Heart left ventricle (tissue), 16 donors: ENCODE results near the gene NXPH4. TPM values are rescaled to one million over a fixed set of nuclear protein-coding genes. Genes with fewer than 3 reads are reported as not detected.

Experiments used
- ATAC-seq, 4 donors: fragments of 200-7000 bp; cut with Tn5 transposase; one replicate each; pipeline ENCODE4 v1.9.1; 2020 to 2022; ENCODE audit warnings: moderate library complexity in 4 of 4, mild to moderate bottlenecking in 3 of 4, moderate number of reproducible peaks in 1 of 4
- DNase-seq, 5 donors: peaks; one replicate each; pipeline ENCODE4 v3.0.0-alpha.2; 2020
- H3K27ac ChIP-seq, 12 donors: fragments of 200-600 bp; sonication (generic) in 4 of 12; one replicate each; pipeline versions ENCODE4 v1.5.0 to v1.8.0; 2016 to 2022; ENCODE audit warnings: mild to moderate bottlenecking in 2 of 12
- H3K27me3 ChIP-seq, 9 donors: fragments of 200-600 bp; sonication (generic) in 2 of 9; one replicate each; pipeline versions ENCODE4 v1.5.1 to v1.8.0; 2016 to 2022; ENCODE audit warnings: mild to moderate bottlenecking in 3 of 9
- H3K36me3 ChIP-seq, 9 donors: fragments of 200-600 bp; sonication (generic) in 2 of 9; one replicate each; pipeline versions ENCODE4 v1.5.0 to v1.8.0; 2018 to 2022; ENCODE audit warnings: mild to moderate bottlenecking in 2 of 9
- H3K4me1 ChIP-seq, 12 donors: fragments of 200-600 bp; sonication (generic) in 4 of 12; one replicate each; pipeline versions ENCODE4 v1.5.0 to v1.8.0; 2016 to 2022; ENCODE audit warnings: mild to moderate bottlenecking in 3 of 12
- H3K4me3 ChIP-seq, 12 donors: fragments of 200-600 bp; sonication (generic) in 4 of 12; one replicate each; pipeline versions ENCODE4 v1.5.0 to v1.8.0; 2017 to 2022; ENCODE audit warnings: mild to moderate bottlenecking in 9 of 12, moderate library complexity in 4 of 12
- H3K9me3 ChIP-seq, 12 donors: fragments of 200-600 bp; sonication (generic) in 4 of 12; one replicate each; pipeline versions ENCODE4 v1.5.0 to v1.8.0; 2016 to 2022; ENCODE audit warnings: mild to moderate bottlenecking in 1 of 12
- CTCF ChIP-seq, 12 donors: fragments of 200-600 bp; sonication (generic) in 4 of 12; IDR thresholded peaks; one replicate each; pipeline versions ENCODE4 v1.5.0 to v1.8.0; 2018 to 2022; ENCODE audit warnings: antibody characterized with exemption in 12 of 12, mild to moderate bottlenecking in 5 of 12
- POLR2A ChIP-seq, 2 donors: fragments of 450-650 bp; IDR thresholded peaks; one replicate each; pipeline ENCODE4 v1.6.1; 2017; ENCODE audit warnings: antibody characterized with exemption in 2 of 2, mild to moderate bottlenecking in 2 of 2, moderate library complexity in 2 of 2
- WGBS, 4 donors: extraction: QIAGEN DNeasy Blood & Tissue Kit in 2 of 4; methylation state at CpG; one replicate each; pipeline versions ENCODE4 v1.1.5 to v1.1.7; 2013 to 2018; 5-methylcytosine and 5-hydroxymethylcytosine counted together
- intact Hi-C, 10 donors: fragments of 100-400 bp; cut with DNase I; formaldehyde crosslinking; loops; one replicate each; pipeline versions ENCODE4 v1.11.1 to v1.14.2; 2022
- polyA plus RNA-seq, 2 donors: library from polyadenylated mRNA; stranded (reverse); fragments of 200-250 nt; gene quantifications; one replicate each; pipeline ENCODE4 v1.2.3, GENCODE V29; 2013
- total RNA-seq, 9 donors: library from RNA; depleted of rRNA in 2 of 9; stranded (reverse); fragments of >200 nt in 2 of 9; fragmentation: NEBNext Ultra II Directional in 3 of 9; extraction: Animal tissue kit (Norgen Biotek cat#: 25700) in 3 of 9; gene quantifications; one replicate each; pipeline versions ENCODE4 v1.1.0 to v1.2.4, GENCODE V29; 2016 to 2023
- donor health status: ischemic (EF 13 %, LVEDD 7.1; RV severe dilation, severe dysfunction).
- donor health status: healthy with polysubstance abuse.
- donor health status: DM: no; HTN: yes; CAD: no.
- donor health status: DM: no; HTN: no; CAD: no.
- donor health status: ischemic (EF 25% LVEDD 6.9; RV normal size, moderate dysfunction).
- donor health status: ischemic (EF 25% LVEDD 5.7; RV mildly dilated, moderate dysfunction).
- donor health status: healthy.
- donor health status: DM: yes; HTN: yes; CAD: no.
- donor health status: ischemic (EF 35%, LVEDD 5.7; RV mildly dilated, moderate dysfunction).
- donor health status: nonischemic (EF 11% LVEDD 7.7; RV severe dilation, severe dysfunction).
- donor health status: DM: yes; HTN: yes; CAD: no.
- donor health status: PGD.
- donor health status: ischemic (EF 29% LVEDD 5.4; RV normal size, mild dysfunction).
- donor health status: nonischemic (EF 23%, LVEDD 6.1; RV moderate dilation, normal function).

Gene NXPH4
- total and polyA plus RNA-seq, 11 donors = 1.3 to 8.0 (median 3.0) TPM

GRCh38 chr12:57207731-57208630 is 8.6 kb upstream of the NXPH4 start:
- intact Hi-C loops = no loop called here
- TF ChIP-seq CTCF (IDR thresholded peaks at IDR 0.05) (no peak), POLR2A (IDR thresholded peaks at IDR 0.05) (no peak)
- Histone ChIP-seq H3K27ac (peak overlapping the region; percentile 22 to 84 (median 66)), H3K4me1 (peaks cover 6 to 25% (median 18%) of the 10 kb centered on the region in 12 donors), H3K36me3 (peaks cover 0 to 99% (median 69%) of the 10 kb centered on the region in 9 donors), H3K4me3 (no peak overlapping the region), H3K27me3 (no peaks in the 10 kb centered on the region), H3K9me3 (no peaks in the 10 kb centered on the region)
- WGBS, 4 donors = 86 to 92% (median 87%) methylated on average over 27 to 29 of the region's 29 CpGs
- DNase-seq = peak in 1 of 5 donors; percentile 27
- ATAC-seq = peak in 3 of 4 donors; percentile 1 to 3 (median 2)

GRCh38 chr12:57208631-57209282 is 7.8 kb upstream of the NXPH4 start:
- Histone ChIP-seq H3K4me3 (no peak overlapping the region), H3K27me3 (peaks cover 0 to 2% (median 0%) of the 10 kb centered on the region in 9 donors), H3K4me1 (peaks cover 10 to 32% (median 23%) of the 10 kb centered on the region in 12 donors), H3K9me3 (no peaks in the 10 kb centered on the region), H3K36me3 (peaks cover 0 to 91% (median 62%) of the 10 kb centered on the region in 9 donors), H3K27ac (peak overlapping the region; percentile 22 to 84 (median 66))
- WGBS, 4 donors = 36 to 41% (median 37%) methylated on average over 20 to 22 of the region's 22 CpGs
- intact Hi-C loops = no loop called here
- peak; percentile 82 to 91 (median 84) for DNase-seq
- ATAC-seq = peak; percentile 68 to 72 (median 70)
- TF ChIP-seq POLR2A (IDR thresholded peaks at IDR 0.05) (no peak), CTCF (IDR thresholded peaks at IDR 0.05) (no peak)

GRCh38 chr12:57209916-57210315 is 6.7 kb upstream of the NXPH4 start:
- H3K4me1 ChIP-seq = peaks cover 11 to 43% (median 29%) of the 10 kb centered on the region in 12 donors
- intact Hi-C loops = loop anchor here in 2 of 10 donors (5.0 kb wide), 2 partner anchors 67 to 247 kb away; partner anchors contain the start of genes GLI1 (in 1 of the 2) and INHBE (in 1 of the 2)
- ATAC-seq = no peak
- no peak for TF ChIP-seq CTCF (IDR thresholded peaks at IDR 0.05)
- no peak for TF ChIP-seq POLR2A (IDR thresholded peaks at IDR 0.05)
- H3K4me3 ChIP-seq = no peak overlapping the region
- peaks cover 0 to 80% (median 50%) of the 10 kb centered on the region in 9 donors for H3K36me3 ChIP-seq
- H3K9me3 ChIP-seq = no peaks in the 10 kb centered on the region
- DNase-seq = no peak
- H3K27me3 ChIP-seq = peaks cover 0 to 6% (median 0%) of the 10 kb centered on the region in 9 donors
- H3K27ac ChIP-seq = peak overlapping the region in 1 of 12 donors; percentile 69
- 88 to 91% (median 90%) methylated on average over 8 of the region's 8 CpGs for WGBS, 4 donors
